DMS 273 treated with DMSO at 0.1 percent for 48 hours (cell line): ENCODE data around the gene TEX22.

Source experiments
- DNase-seq: peaks from one replicate; lab custom pipeline; 2025; lab: John Stamatoyannopoulos, UW

Gene TEX22

DNA sequence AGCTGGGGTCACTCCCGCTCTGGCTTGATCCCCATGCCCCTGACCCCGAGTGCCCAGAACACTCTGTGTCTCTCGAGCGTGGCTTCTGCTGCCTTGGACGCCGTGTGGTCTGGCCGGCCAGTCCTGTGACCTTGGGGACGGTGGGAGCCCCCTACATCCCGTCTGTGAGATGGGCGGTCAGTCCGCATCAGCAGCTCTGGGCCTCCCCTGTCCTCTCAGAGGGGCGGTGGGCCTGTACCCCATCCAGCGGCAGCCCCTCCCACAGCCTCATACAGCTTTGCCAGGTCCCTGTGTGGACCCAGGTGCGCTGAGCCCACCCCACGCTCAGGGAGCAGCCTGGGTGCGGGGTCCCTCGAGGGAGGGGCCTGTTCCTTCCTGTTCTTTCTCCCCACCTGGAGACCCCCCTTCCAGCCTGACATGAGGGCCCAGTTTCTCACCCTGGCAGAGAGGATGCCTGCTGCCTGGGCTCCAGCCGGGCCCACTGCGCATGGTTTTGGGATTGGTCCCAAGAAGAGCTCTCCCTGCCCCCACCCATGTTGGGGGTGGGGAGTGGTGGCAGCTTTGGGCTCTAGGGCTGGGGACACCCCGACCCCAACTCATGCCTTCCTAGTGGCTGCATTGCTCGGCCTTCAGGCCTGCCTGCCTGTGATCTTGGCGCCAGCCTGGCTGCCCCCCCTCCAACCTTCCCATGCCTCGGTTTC, 22.8 kb downstream of the TEX22 start:
- DNase-seq, result no peak

DNA sequence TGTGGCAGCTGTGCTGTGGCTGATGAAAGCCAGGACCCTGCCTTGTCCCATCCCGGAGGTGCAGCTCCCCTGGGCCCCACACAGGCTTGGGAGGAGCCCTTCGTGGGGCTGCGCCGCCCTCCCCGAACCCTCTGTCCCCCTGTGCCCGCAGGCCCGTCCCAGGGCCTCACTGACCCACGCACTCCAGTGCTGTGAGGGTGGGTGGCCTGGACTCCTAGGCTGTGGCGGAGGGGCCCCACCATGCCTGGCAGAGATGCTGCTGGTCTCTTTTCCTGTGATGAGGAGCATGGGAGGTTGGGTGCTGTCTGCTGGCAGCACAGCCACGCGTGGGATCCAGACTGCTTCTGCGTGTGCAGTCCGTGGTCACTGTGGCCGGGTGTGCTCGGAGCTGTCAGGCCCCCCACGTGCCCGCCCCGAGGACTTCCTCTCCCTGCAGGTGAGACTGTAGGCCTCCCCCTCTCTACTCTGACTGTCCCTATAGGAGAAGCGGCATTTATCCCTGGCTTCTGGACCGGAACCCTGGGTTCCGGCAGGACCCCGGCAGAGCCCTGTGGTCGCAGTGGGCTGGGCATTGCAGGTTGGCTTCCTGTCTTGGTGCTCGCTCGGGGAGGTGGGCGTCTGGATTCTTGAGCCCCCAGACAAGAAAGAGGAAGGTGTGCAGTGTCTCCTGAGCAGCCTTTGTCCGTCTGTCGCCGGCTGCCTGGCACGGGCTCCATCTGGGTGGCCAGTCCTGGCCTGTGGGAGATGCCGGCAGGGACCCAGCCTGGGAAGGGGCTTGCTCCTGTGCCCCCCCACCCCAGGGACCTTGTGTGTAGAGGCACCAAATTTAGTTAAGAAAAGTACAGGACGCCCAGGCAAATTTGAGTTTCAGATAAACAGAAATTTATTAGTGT, 23.6 kb downstream of the TEX22 start:
- no peak for DNase-seq

DNA sequence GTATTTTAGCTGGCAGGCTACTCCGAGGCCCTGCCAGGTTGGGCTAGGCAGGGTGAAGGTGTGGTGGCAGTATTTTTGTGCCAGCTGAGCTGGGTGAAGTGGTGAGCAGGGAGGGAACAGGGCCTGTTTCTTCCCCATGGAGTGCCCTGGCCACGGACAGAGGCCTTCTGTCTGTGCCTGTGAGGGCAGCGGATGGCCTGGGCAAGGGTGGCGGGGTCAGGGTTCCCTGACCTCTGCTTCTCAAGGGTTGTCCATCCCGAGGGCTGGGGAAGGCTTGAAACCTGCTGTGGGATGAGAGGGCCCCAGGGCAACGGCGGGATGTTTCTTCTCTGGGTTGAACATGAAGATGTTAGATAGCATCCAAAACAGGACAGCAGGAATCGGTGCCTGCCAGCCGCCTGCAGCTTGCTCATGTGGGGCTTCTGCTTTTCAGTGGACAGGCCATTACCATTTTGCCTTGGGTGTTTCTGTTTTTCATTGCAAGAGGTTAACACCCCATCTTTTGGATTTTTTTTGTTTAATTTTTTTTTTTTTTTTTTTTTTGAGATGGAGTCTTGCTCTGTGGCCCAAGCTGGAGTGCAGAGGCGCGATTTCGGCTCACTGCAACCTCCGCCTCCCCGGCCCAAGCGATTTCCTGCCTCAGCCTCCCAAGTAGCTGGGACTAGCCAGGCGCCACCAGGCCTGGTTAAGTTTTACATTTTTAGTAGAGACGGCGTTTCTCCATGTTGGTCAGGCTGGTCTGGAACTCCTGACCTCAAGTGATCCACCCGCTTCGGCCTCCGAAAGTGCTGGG, 24.6 kb downstream of the TEX22 start:
- DNase-seq, result no peak

DNA sequence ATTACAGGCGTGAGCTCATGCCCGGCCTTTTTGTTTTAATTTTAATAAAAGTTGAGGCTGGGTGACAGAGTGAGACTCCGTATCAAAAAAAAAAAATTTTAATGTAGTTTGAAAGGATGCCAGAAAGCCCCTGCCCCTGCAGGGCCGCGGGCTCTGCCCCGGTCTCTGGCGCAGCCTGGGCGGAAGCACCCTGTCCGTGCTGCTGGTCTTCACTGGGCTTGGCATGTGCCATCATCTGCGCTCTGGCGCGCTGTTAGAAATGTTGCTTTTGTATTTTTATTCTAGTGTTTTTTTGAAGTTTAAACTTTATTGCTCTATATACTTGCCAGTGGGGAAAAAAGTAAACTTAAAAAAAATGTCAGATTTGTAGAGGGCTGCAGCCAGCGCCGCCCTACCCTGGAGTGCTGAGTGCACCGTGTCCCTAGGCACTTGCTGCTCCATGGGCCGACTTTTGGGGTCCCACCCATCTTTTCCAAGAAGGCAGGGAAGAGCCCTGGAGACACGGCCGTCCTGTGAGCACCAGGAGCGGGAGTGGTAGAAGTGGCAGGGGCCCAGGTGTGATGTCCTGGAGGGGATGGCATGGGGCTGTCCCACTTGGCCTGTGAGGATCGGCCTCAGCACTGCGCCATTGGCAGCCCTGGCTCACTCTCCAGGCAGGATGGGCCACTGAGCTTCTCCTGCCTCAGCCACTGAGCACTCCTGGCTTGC, 25.3 kb downstream of the TEX22 start:
- no peak for DNase-seq

DNA sequence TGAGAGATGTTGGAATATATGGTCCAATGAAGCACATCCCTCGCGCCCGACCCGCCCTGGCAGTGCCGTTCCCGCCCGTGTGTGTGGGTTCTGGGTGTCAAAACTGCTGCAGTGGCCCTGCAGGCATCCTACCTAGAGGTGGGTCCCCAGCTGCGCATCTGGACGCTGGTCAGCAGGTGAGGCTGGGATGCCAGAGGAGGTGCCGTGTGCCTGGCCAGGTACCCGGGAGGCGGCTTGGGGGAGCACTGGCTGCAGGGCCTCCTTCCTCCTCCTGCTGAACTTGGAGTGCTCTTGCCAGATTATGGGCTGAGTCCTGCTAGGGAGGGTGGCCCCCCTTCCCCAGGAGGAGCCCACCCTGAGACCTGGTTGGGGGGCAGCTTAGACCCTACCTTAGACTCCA, 26.5 kb downstream of the TEX22 start:
- no peak for DNase-seq

DNA sequence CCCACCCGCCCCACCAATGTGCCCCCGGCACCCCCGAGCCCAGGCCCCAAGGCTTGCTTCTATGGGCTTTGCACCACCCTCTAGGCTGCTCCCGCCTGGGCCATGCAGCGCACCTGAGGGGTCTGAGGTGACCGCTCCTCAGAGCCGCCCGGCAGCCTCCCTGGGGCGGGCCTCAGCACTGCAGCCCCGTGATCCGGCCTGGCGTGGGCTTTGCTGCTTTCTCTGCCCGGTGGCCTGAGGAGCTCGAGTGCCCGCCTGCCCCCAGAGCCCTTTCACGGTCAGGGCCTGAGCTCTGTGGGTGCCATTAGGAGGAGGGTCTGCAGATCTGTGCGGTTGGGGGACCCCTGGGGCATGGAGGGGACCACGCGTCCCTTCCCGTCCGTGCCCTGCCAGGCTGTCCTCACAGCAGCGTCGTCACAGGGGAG, 27.5 kb downstream of the TEX22 start:
- no peak for DNase-seq

DNA sequence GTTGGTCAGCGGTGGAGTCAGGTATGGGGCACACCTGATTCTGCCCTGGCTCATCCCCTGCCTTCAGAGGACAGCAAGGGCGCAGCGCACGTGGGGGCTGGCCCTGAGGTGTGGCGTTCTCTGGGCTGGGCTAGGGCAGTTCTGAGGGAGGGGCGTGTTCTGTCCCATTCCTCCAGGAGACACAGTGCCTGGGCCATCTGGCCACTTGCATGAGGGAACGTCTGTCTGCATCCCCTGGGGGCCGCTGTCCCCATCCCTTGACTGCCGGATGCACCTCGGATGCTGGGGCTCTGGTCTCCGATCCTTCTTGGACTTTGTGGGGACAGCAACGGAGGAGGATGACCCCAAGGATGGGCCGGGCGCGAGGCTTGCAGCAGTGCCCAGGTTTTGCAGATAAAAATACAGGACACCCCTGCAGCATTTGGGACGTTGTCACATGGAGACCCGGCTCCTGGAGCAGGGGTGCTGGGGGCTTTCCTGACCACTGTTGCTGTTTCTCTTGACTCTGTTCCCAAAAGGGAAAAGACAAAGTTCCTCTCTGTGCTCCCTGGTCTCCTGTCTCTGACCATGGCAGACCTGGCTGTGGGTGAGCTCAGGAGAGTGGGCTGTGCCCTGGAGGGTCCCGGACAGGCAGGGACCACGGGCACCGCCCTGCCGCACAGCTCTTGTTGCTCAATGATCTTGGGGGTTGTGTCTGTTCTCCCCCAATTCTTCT, 28.2 kb downstream of the TEX22 start:
- DNase-seq, result no peak

DNA sequence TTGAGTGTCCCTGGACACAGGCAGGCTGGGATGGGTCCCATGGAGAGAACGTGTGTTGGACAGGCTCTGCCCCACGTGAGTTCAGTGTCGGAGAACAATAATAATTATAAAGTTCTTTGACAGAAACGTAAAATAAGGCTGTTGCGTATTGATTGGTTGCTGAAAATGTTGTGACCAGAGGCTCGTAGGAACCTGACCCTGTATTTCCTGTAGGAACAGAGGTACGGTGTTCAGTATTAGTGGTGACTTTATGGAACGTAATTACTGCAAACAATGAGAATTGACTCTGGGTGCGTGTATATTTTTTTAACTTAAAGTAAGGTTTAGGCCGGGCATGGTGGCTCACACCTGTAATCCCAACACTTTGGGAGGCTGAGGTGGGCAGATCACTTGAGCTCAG, 29.1 kb downstream of the TEX22 start:
- no peak for DNase-seq

DNA sequence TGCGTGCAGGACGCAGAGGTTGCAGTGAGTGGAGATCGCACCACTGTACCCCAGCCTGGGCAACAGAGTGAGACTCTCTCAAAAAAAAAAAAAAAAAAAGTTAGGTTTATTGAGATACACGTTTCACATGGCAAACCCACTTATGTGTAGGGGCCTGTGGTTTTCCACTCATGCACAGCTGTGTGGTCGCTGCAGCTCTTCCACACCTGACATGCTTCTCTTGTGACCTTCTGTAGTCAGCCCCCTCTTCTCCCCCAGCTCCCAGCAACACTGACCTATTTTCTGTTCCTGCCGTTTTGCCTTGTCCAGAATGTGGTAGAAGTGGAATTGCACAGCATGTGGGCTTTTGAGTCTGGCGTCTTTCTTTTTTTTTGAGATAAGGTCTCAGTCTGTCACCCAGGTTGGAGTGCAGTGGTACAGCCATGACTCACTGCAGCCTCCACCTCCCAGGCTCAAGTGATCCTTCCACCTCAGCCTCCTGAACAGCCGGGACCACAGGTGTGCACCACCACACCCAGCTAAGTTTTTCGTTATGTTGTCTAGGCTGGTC, 29.7 kb downstream of the TEX22 start:
- DNase-seq, result no peak

DNA sequence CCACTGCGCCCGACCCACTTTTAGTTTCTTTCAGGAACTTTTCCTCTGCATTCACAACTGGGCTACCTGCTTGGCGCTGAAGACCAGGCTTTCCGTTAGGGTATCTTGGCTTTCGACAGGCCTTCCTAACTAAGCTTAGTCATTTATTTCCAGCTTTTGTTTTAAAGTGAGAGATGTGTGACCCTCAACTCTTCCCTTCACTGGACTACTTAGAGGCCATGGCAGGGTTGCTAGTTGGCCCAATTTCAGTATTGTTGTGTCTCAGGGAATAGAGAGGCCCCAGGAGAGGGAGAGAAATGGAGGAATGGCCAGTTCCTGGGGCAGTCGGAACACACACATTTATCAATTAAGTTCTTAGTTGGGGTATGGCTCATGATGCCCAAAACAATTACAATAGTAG, 31.7 kb downstream of the TEX22 start:
- no peak for DNase-seq

DNA sequence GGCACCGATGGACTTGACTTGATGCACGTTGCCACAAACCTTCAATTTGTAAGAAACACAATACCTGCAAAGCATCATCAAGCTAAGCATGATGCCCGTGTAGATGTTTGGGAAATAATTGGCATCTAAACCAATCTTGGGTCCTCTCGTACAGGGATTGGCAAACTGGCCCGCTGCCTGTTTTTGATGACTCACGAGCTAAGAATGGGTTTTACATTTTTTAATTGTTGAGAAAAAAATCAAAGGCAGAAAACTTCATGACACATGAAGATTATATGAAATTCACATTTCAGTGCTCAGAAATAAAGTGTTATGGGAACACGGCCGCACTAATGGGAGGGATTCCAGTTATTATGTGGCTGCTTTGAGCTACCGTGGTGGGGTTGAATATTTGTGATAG, 32.2 kb downstream of the TEX22 start:
- no peak for DNase-seq

DNA sequence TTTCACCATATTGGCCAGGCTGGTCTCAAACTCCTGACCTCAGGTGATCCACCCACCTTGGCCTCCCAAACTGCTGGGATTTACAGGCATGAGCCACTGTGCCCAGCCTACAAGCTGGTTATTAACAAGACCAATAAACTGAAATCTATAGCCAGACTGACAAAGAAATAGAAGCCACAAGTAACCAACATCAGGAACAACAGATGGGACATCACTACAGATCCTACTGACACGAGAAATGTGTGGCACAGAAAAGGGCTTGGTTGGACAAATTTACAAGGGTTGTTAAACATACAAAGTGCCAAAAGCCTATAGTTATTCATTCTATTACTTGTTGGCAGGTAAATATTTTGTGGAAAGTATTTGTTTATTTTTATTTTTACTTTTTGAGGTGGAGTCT, 32.9 kb downstream of the TEX22 start:
- DNase-seq, result no peak

DNA sequence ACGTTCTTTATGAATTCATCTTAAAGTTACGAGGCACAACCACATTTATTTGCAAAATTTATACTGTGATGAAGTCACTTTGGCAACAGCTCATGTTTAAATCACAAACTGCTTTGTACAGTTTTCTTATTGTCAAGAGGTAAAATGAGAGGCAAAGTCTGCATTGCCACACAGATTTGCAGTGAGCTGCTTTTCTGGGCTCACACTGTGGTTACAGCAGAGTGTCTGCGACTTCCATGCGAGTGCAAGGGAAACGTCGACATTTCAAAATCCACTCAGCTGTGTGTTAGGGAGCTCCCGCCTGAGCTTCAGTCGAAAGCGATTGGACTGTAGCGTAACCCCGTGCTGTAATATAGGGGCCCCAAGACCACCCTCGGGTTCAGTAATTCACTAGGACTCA, 34.3 kb downstream of the TEX22 start:
- no peak for DNase-seq

DNA sequence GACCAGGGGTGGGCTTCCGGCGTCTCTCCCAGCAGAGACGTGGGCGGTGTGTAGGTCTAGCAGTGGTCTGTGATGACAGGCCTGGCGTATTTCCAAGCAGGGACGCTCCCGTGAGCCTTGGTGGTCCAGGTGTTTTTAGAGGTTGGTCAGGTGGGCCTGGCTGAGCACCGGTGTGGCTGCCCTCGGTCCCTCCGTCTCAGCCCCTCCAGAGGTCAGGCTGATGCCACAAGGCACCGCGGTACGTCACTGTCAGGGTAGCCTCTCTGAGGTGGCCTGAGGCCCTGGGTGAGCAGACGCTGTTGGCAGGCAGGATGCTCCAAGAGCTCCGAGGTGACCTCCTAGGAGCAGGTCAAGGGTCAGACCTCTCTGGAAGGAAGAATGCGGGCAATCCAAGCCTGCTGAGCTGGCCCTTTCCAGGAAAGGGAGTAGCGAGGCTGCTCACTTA, 34.8 kb downstream of the TEX22 start:
- no peak for DNase-seq

DNA sequence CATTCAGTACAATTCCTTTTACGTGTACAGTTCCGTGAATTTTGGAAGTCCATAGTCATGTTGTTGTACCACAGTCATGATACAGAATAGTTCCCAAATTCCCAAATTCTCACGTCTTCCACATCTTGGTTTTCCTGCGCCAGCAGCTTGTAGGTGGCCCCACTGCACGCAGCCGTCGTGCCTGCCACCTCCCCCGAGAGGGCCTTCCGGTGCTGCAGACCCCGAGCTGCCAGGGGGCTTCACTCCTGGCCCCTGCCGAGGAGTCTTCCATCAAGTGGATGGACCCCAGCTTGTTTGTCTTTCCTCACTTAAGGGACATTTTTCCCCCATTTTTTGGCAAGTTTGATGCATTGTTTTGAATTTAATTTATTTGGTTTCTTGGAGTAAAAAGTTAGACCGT, 38.1 kb downstream of the TEX22 start:
- no peak for DNase-seq

DNA sequence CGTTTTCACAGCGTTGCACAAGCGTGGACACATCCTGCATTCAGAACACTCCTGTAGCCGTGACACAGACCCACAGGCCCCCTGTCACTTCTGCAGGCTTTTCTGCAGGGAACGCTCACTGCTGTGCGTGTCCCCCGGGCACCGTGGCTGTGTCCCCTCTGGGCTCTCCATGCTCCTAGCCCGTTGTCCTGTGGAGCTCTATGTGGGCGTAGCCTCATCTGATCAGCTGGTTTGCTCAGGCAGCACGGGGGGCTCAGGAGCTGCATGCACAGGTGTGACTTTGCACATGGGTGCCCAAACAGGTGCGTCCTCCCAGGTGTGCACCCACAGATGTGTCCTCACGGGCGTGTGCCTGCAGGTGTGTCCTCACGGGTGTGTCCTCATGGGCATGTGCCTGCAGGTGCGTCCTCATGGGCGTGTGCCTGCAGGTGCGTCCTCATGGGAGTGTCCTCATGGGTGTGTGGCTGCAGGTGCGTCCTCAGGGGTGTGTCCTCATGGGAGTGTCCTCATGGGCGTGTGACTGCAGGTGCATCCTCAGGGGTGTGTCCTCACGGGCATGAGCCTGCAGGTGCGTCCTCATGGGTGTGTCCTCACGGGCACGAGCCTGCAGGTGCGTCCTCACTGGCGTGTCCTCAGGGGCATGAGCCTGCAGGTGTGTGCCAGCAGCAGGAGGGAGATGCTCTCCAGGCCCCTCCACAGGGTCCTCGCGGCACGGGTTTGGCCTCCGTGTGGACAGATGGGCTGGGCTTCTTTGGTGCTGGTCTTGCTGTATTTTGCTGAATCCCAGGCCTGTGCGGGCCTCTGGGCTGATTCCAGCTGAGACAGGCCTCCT, 38.8 kb downstream of the TEX22 start:
- no peak for DNase-seq

DNA sequence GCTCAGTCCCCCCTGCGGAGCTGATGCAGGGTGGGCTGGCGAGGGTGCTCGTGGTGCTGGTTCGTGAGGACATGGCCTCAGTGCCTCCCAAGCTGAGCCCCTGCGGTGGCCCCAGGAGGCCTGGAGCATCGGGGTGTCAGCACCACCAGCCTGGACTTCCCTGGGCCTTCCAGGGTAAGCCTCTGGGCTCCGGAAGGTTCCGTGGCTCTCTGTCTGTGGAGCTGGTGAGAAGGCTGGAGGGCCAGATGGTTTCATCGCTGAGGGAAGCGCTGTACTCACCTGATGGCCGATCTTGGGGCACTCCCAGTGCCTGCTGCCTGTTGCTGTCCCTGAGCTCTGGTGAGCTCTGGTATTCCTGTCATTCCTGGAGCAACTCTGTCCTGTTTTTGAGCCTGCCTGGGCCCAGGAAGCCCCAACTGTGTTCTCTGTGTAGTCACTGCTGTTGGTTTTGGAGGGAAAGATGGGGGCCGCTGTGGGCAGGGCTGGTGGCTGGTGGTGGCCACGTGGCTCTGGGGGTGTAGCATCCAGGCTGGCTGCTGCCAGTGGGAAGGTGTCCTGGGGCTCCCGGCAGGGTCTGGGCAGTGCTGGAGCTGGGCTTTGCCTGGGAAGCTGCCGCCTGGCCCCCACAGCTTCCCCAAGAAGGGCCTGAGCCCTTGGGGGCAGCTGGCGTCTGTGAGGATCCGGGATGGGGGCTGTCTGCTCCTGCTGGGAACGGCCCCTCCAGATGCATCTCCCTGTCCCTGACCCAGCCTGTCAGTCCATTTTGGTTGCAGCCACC, 39.6 kb downstream of the TEX22 start:
- DNase-seq, result no peak

DNA sequence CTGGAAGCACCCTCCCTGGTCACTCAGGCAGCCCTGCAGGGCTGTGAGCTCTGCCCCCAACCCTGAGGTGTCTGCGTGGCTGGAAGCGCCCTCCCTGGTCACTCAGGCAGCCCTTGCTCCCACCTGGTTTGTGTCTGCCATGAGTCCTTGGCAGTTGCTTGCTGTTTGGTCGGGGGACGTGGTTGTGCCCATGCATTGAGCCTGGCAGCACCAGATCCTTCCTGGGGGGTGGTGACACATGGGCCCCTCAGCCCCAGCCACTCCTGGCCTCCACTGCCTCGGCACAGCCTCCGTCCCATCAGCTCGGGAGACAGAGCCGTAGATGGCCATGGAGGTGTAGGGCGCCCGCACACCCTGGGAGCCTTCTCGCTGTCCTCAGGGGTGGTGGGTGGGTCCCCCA, 40.8 kb downstream of the TEX22 start:
- DNase-seq, result no peak
